Measurements from ENCODE around the gene GOLGA5.
A peak's percentile ranks its signal among the peaks of the same experiment; 100 is the strongest.
"Not testable (repeated sequence)": the region's sequence is repeated elsewhere in the genome, so short reads cannot be mapped to it uniquely, and the experiment has no call there.

Gene GOLGA5, protein sequence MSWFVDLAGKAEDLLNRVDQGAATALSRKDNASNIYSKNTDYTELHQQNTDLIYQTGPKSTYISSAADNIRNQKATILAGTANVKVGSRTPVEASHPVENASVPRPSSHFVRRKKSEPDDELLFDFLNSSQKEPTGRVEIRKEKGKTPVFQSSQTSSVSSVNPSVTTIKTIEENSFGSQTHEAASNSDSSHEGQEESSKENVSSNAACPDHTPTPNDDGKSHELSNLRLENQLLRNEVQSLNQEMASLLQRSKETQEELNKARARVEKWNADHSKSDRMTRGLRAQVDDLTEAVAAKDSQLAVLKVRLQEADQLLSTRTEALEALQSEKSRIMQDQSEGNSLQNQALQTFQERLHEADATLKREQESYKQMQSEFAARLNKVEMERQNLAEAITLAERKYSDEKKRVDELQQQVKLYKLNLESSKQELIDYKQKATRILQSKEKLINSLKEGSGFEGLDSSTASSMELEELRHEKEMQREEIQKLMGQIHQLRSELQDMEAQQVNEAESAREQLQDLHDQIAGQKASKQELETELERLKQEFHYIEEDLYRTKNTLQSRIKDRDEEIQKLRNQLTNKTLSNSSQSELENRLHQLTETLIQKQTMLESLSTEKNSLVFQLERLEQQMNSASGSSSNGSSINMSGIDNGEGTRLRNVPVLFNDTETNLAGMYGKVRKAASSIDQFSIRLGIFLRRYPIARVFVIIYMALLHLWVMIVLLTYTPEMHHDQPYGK

DNA sequence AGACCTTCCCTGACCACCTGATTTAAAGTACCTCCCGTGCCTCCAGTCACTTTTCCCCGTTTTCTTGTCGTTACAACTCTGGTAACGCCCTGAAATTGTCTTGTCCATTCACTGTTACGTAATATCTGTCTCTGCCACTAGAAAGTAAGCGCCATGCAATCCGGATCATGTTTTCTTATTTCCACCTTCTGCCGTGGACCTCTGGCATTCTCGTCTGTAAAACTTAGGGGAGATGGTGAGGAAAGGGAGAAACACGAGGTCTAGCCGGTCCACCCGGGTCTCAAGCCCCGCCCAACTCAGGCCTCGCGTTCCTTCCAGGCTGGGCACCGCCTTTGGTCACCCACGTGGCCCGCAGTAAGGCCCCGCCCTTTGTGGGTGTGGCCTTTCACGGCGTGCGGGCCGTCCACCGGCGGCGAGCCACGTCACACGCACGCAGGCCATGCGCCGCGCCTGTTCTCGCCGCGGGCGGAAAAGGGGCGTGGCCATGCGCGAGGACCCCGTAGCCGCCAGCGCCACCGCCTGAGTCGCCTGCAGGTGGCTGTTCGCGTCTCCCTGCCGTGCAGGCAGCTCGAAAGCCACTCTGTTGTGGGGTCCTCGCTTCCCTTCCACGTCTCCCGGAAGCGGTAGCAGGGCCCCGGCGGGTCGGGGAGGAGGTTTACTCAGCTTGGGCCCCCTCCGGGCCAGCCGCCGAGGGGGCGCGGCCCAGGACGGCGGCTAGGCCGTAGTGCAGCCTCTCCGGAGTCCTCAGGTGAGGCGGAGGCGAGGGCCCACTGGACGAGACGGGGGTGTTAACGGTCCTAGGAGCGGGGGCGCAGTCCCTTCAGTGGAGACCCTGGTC lies at the start of gene GOLGA5:
GOLGA5 (plus strand) TSS at position 597 of the 838 bp plus-strand sequence. CDS start 3,133 bp downstream, outside the sequence.
- peak; percentile 99 for DNase-seq

DNA sequence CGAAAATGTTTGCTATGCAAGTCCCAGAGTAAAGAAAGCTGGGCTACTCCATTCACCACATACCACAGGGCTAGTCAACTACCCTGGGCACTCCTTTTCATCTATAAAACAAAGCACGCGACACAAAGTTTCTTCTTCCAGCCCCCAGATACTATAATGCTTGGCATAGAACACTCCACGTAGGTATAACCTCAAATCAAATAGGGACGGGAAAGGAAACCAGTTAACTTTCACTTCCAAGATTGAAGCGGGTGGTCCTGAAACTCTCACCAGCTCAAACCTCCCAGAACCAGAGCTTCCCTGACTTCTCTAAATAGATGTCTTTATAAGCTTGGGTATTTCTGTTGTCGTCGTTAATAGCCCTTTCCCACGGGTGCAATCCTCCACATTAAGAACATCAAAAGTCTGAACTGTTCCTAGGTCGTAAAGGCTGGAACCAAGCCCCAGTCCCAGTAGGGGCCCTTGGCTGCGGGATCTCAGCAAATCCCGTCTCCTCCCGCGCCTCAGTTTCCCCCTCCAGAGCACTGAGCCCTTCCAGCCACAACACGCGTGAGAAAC lies 46.3 kb upstream of the GOLGA5 start:
- DNase-seq: no peak

DNA sequence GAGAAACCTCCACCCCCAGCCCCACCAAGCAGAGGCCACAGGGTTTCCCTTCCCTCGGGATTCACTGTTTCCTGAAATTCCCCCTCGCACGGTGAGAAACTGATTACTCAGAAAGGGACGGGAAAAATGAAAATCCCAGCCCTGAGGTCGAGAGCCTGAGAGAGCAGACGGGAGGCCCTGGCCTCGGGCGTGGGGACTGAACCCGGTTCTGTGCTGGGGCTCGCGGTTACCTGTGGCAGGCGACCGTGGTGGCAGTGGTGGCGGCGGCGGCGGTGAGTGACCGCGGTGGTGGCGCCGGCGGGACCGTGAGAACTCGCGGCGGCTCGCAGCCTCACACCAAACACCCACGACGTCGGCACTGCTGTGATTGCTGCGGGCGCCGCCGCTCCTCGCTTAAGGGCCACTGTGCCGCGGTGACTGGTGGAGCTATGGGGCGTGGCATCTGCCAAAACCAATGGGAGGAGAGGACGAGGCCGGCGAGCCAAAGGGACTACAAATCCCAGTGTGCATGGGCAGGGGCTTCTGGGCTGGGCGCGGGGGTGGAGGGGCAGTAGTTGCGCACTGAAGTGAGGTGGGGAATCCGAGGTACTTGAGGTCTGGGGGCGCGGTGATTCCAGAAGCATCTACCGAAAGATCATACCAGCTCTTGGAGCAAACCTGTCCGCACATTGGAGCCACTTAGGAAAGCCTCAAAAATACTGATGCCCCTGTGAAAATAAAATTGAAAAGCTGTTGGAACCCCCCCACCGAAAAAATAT lies 45.7 kb upstream of the GOLGA5 start, which contains the start of gene LGMN:
LGMN (minus strand) TSS at position 369 of the 758 bp plus-strand sequence. CDS start 15,841 bp downstream, outside the sequence.
- DNase-seq: peak; percentile 93

DNA sequence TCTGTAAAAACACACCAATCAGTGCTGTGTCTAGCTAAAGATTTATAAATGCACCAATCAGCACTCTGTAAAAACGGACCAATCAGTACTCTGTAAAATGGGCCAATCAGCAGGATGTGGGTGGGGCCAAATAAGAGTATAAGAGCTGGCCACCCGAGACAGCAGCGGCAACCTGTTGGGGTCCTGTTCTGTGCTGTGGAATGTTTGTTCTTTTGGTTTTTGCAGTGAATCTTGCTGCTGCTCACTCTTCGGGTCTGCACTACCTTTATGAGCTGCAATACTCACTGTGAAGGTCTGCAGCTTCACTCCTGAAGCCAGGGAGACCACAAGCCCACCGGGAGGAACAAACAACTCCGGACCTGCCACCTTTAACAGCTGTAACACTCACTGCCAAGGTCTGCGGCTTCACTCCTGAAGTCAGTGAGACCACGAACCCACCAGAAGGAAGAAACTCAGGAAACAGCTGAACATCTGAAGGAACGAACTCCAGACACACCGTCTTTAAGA lies 43.8 kb upstream of the GOLGA5 start:
- peak; percentile 71 for DNase-seq

DNA sequence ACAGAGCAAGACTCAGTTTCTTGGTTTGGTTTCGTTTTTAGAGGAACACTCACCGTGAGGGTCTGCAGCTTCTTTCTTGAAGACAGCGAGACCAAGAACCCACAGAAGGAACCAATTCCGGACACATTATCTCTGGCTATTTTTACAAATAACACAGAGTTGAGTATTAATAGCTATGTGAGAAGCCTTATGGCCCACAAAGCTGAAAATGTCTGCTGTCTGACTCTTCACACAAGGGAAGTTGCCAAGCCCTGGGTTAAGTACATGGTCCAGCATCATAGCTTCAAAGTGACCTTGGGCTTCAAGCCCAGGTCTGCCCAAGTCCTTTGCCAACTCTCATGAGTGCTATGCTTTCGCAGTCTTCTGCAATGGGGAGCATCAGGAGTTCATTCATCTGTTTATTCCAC lies 43.1 kb upstream of the GOLGA5 start:
- no peak for DNase-seq

DNA sequence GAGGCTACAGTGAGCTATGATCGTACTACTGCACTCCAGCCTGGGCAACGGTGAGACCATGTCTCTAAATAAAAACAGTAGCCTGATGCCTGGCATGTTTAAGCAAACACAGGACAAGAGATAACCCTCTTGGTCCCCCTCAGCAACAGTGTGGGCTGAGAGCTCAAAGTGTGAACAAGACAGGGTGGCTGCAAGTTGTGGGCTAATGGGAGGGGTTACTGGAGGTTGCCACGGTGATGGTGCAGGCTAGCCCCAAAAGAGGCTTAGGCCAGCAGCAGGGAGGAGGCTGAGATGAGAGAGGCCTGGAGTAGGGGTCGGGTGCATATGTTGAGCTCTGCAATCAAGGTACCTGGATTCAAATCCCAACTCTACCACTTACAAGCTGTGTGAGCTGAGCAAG lies 42.3 kb upstream of the GOLGA5 start:
- DNase-seq: no peak

DNA sequence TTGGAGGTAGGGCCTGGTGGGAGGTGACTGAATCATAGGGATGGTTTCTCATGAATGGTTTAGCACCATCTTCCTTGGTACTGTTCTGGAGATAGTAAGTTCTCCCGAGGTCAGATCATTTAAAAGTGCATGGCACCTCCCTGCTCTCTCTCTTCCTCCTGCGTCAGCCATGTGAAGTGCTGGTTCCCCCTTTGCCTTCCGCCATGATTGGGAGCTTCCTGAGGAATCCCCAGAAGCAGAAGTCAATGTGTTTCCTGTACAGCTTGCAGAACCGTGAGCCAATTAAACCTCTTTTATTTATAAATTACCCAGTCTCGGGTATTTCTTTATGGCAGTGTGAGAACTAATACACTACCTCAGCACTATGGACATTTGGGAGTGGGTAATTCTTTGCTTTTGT lies 40.9 kb upstream of the GOLGA5 start:
- DNase-seq: no peak

DNA sequence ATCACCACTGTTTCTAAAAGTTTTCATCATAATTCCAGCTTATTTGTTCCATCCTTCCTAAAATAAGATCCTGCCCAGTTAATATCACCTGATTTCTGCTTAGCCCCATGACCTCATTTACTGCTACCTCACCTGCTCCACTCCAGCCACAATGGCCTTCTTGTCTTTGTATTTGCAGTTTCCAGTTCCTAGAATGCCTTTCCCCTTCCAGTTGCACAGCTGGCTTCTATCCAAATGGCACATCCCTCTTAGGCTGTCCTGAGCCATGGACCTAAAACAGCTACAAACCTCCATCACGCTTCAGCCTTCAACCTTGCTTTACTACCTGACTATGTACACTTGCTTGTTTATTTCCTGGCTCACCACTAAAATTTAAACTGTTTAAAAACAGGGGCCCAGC lies 39.1 kb upstream of the GOLGA5 start:
- no peak for DNase-seq

DNA sequence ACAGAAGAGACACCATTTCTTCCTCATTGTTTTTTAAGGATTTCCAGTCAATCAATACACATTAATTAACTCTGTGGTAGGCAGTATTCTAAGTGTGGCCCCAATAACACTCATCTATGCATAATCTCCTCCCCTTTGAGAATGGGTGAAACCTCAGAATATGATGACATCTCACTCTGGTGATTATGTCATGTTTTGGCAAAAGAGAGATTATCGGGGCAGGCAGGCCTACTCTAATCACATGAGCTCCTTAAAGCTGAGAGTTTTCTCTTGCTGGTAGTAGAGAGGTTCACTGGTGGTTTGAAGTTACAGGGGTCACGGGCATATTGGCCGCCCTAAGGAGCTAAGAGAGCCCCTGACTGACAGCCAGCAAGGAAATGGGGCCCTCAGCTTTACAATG lies 38.6 kb upstream of the GOLGA5 start:
- no peak for DNase-seq

DNA sequence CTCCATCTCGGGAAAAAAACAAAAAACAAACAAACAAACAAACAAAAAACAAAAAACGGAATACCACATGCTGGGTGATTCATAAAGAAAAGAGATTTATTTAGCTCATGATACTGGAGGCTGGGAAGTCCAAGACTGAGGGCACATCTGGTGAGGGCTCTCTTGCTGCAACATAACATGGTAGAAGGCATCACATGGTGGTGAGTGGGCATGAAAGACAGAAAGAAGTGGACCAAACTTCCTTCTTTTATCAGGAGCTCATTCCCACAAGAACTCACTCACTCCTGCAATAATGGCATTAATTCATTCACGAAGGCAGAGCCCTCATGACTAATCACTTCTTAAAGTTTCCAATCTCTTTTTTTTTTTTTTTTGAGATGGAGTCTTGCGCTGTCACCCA lies 37.7 kb upstream of the GOLGA5 start:
- no peak for DNase-seq

DNA sequence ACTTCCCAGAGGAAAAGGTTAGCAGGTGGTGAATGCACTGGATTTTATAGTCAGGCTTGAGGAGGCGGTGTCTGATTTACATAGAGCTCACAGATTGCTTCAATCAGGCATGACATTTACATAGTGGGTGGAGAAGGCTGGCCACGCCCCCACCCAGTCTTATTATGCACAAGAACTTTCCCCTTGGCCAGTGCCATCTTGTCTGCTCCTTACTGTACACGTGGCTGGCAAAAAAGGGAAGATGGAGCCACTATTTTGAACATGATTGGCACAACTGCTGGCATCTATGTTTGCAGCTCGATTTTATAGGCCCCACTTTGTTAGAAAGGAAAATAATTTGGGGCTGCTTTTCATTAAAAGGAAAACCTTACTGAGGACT lies 34.8 kb upstream of the GOLGA5 start:
- no peak for DNase-seq

DNA sequence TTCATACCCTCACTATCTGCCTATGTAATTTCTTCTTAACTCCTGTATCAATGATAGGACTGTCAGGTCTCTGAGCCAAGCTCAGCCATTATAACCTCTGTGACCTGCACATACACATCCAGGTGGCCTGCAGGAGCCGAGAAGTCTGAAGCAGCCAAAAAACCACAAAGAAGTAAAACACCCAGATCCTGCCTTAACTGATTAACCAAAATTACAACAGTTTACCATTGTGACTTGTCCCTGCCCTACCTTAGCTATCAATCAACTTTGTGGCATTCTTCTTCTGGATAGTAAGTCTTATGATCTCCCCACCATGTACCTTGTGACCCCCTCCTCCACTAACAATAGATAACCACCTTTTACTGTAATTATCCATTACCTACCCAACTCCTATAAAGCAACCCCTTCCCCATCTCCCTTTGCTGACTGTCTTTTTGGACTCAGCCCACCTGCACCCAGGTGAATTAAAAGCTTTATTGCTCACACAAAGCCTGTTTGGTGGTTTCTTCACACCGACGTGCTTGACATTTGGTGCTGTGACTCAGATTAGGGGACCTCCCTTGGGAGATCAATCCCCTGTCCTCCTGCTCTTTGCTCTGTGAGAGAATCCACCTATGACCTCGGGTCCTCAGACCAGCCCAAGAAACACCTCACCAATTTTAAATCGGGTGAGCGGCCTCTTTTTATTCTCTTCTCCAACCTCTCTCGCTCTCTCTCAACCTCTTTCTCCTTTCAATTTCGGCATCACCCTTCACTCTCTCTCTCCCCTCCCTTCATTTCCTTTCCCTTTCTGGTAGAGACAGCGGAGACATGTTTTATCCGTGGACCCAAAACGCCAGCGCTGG lies 34.2 kb upstream of the GOLGA5 start:
- DNase-seq: no peak

DNA sequence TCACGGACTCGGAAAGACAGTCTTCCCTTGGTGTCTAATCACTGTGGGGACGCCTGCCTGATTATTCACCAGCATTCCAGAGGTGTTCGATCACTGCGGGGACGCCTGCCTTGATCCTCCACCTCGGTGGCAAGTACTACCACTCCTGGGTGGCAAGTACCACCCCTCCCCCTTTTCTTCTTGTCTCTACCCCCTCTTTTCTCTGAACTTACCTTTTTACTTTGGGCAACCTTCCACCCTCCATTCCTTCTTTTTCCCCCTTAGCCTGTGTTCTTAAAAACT lies 33.6 kb upstream of the GOLGA5 start:
- DNase-seq: no peak

DNA sequence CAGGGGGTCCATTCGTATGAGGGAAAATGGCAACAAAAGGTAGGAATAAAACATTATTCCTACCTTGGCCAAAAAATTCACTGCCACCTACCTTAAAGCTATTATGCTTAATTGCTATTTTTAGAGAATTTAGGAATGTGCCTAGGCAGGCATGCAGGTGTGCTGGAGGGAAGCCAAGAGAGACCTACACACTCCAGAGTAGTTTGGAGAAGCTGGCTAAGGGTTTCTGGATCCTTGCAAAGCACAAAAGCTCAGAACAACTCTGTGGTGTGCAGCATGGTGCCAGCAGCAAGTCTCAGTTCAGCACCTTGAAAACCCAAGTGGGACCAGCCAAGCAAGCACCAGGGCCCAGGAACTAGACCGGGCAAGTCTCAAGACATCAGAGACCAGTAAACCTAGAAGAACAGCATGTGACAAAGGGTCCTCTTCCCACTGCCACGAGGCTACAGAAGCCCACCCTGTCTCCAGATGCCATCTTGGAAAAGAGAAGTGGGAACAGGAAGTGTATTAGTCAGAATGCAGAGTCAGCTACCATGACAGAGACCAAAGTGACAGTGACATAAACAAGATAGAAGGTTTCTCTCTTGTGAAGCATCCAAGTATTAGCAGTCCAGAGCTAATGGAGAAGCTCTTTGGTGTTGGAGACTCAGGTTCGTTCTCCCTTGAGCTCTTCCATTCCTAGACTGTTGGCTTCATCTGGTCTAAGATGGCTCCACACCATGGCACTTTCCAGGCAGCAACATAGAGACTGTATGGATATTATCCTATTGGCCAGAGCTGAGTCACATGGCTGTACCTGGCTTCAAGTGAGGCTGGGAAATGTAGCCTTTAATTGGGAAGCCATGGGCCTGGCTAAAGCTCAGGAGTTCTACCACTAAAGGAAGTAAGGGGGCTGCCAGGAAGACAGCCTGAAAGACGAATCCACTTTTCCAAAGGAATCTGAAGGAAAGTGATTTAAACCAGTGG lies 30.2 kb upstream of the GOLGA5 start:
- not testable (repeated sequence) for DNase-seq

DNA sequence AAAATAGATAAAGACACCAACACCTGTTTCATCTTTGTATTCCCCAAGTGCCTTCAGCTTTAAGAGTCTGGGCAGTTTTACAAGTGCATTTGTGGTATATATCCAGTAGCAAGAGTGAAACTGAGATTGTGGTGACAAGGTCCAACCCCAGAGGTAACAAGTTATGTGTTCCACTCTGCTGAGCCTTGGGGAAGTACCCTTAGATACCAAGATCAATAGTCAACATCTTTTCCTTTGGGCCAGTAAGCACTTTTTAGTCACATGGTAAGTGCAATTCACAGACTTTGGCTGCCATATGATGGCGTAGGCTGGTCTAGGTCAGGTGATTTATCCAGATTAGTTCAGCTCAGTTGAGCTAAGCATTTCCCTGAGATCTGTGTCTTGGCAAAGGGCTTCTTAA lies 25.9 kb upstream of the GOLGA5 start:
- peak; percentile 69 for DNase-seq

DNA sequence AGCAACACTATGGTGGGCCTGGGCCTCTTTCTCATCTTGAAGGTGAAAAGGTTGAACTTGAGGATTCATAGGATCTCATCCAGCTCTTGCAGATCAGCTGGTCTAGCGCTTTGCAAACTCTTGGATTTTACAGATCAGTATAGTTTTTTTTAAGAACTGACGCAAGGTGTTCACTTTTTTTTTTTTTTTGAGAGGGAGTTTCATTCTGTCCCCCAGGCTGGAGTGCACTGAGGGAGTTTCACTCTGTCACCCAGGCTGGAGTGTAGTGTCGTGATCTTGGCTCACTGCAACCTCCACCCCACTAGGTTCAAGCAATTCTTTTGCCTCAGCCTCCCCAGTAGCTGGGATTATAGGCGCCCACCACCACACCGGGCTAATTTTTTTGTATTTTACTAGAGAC lies 25.3 kb upstream of the GOLGA5 start:
- DNase-seq: no peak

DNA sequence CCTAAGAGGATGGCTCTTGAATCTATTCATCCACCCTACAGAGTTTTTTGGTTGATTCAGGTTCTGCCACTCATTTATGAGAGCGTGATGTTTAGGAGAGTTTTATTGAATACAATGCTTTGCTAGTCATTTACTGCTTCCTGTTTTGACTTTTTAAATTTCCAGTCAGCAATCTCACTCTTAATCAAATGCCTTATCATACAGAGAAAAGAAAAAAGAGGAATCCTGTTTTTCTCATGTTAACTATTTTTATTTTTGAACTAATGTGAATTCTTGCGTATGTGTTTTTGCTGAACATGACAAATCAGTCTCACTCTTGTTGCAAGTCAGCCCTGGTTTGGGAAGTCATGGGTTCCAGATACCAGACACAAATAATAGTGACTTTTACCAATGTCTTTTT lies 23.6 kb upstream of the GOLGA5 start:
- no peak for DNase-seq

DNA sequence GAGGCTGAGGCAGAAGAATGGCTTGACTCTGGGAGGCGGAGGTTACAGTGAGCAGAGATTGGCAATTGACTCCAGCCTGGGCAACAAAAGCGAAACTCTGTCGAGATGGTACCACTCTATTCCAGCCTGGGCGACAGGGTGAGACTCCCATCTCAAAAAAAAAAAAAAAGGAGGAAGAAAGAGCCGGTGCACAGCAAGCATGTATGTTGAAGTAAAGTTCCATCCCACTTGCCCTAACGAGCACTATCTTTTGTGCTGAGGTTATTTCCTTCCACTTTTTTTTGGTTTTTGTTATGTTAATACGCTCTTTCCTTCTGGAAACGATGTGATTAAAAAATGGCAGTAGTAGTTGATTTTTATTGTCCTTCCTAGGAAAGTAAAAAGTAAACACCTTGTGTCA lies 19.5 kb upstream of the GOLGA5 start:
- no peak for DNase-seq

DNA sequence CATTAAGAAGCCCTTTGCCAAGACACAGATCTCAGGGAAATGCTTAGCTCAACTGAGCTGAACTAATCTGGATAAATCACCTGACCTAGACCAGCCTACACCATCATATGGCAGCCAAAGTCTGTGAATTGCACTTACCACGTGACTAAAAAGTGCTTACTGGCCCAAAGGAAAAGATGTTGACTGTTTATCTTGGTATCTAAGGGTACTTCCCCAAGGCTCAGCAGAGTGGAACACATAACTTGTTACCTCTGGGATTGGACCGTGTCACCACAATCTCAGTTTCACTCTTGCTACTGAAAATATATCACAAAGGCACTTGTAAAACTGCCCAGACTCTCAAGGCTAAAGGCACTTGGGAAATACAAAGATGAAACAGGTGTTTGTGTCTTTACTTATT lies 18.8 kb upstream of the GOLGA5 start:
- not testable (repeated sequence) for DNase-seq

All from activated effector memory CD4-positive, alpha-beta T cell treated with anti-CD3 and anti-CD28 coated beads, Interleukin-2, amount 50 U/mL, for 16 hours (primary cell).